Natural killer cell (primary cell): Measurements from ENCODE around the gene VRK1. TPM values are rescaled to one million over a fixed set of nuclear protein-coding genes. Genes with fewer than 3 reads are reported as not detected.

Source experiments
- ATAC-seq, 3 donors: fragments of 150-1000 bp in 2 of 3; fragments of 200-7000 bp in 1 of 3; cut with Tn5 transposase; 1 replicate in 1 of 3; 2 replicates in 2 of 3; pipeline ENCODE4 v1.10.0; 2021; ENCODE audit warnings: mild to moderate bottlenecking in 2 of 3, moderate library complexity in 2 of 3
- DNase-seq, 2 donors: peaks; one replicate each; pipeline versions ENCODE4 v3.0.0 to v3.0.0-alpha.2; 2013 to 2021; ENCODE audit warnings: mixed read lengths in 1 of 2
- H3K27ac ChIP-seq: one replicate; pipeline ENCODE4 v1.5.1; 2013; ENCODE audit warnings: mild to moderate bottlenecking, low read length
- H3K27me3 ChIP-seq: one replicate; pipeline ENCODE4 v1.6.1; 2013; ENCODE audit warnings: low read length; ENCODE audit not compliant: control insufficient read depth, insufficient read depth
- H3K36me3 ChIP-seq: one replicate; pipeline ENCODE4 v1.6.1; 2013; ENCODE audit warnings: low read length; ENCODE audit not compliant: control insufficient read depth, insufficient read depth
- H3K4me1 ChIP-seq: one replicate; pipeline ENCODE4 v1.6.1; 2013; ENCODE audit warnings: low read length; ENCODE audit not compliant: control insufficient read depth, insufficient read depth
- H3K4me3 ChIP-seq: one replicate; pipeline ENCODE4 v1.5.1; 2013; ENCODE audit warnings: low read length
- H3K9me3 ChIP-seq: one replicate; pipeline ENCODE4 v1.6.1; 2013; ENCODE audit warnings: low read length; ENCODE audit not compliant: control insufficient read depth, insufficient read depth
- H3K27ac Mint-ChIP-seq, 2 donors: one replicate each; pipeline ENCODE4 v1.8.0; 2022; ENCODE audit warnings: mild to moderate bottlenecking in 2 of 2, mixed read lengths in 2 of 2, moderate library complexity in 1 of 2
- H3K27me3 Mint-ChIP-seq, 2 donors: one replicate each; pipeline ENCODE4 v1.8.0; 2022; ENCODE audit warnings: low read depth in 2 of 2, mixed read lengths in 2 of 2
- H3K36me3 Mint-ChIP-seq: one replicate; pipeline ENCODE4 v1.8.0; 2022; ENCODE audit warnings: mixed read lengths
- H3K4me1 Mint-ChIP-seq, 2 donors: one replicate each; pipeline ENCODE4 v1.8.0; 2022; ENCODE audit warnings: mixed read lengths in 2 of 2
- H3K4me3 Mint-ChIP-seq: one replicate; pipeline ENCODE4 v1.8.0; 2022; ENCODE audit warnings: mild to moderate bottlenecking, moderate library complexity, mixed read lengths
- H3K9me3 Mint-ChIP-seq, 2 donors: one replicate each; pipeline ENCODE4 v1.8.0; 2022; ENCODE audit warnings: mixed read lengths in 2 of 2
- WGBS: methylation state at CpG from one replicate; pipeline ENCODE4 v1.1.7; 2013; ENCODE audit warnings: missing lambda C conversion rate; ENCODE audit not compliant: insufficient coverage; 5-methylcytosine and 5-hydroxymethylcytosine counted together
- intact Hi-C: fragments of 100-400 bp; cut with micrococcal nuclease; formaldehyde crosslinking; loops from one replicate; pipeline ENCODE4 v1.14.2; 2022
- total RNA-seq, 4 donors: library from RNA; stranded (reverse); fragments of 120-200 nt in 1 of 4; gene quantifications; one replicate each; pipeline versions ENCODE4 v1.2.3 to v1.2.4, GENCODE V29; 2013 to 2022
- TF ChIP-seq, protein P1 (sequence below): fragments of 200-600 bp; IDR thresholded peaks from one replicate; pipeline ENCODE4 v1.8.0; 2022; ENCODE audit warnings: antibody characterized with exemption

Gene VRK1
- total RNA-seq, 3 donors from 2014 or later (not counting 1 experiment from before 2014, with no cell fraction given) = 34.4 to 40.6 (median 37.3) TPM

- no peak overlapping the region for H3K27ac ChIP-seq
- DNase-seq = no peak
- no peaks in the 10 kb centered on the region for H3K36me3 ChIP-seq
- no peak for ATAC-seq
- 85% methylated on average over 5 of the region's 5 CpGs for WGBS
- H3K4me3 ChIP-seq = no peak overlapping the region
- H3K9me3 Mint-ChIP-seq = no peaks in the 10 kb centered on the region
- TF ChIP-seq, protein P1, sequence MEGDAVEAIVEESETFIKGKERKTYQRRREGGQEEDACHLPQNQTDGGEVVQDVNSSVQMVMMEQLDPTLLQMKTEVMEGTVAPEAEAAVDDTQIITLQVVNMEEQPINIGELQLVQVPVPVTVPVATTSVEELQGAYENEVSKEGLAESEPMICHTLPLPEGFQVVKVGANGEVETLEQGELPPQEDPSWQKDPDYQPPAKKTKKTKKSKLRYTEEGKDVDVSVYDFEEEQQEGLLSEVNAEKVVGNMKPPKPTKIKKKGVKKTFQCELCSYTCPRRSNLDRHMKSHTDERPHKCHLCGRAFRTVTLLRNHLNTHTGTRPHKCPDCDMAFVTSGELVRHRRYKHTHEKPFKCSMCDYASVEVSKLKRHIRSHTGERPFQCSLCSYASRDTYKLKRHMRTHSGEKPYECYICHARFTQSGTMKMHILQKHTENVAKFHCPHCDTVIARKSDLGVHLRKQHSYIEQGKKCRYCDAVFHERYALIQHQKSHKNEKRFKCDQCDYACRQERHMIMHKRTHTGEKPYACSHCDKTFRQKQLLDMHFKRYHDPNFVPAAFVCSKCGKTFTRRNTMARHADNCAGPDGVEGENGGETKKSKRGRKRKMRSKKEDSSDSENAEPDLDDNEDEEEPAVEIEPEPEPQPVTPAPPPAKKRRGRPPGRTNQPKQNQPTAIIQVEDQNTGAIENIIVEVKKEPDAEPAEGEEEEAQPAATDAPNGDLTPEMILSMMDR = no peak
- H3K4me1 ChIP-seq = no peaks in the 10 kb centered on the region
- H3K9me3 ChIP-seq = no peaks in the 10 kb centered on the region
- H3K27ac Mint-ChIP-seq = no peak overlapping the region
- no peak overlapping the region for H3K4me3 Mint-ChIP-seq
- H3K27me3 Mint-ChIP-seq = no peaks in the 10 kb centered on the region
- no peaks in the 10 kb centered on the region for H3K36me3 Mint-ChIP-seq
- intact Hi-C loops = no loop called here
- no peaks in the 10 kb centered on the region for H3K4me1 Mint-ChIP-seq
- H3K27me3 ChIP-seq = no peaks in the 10 kb centered on the region
Measured at GRCh38 chr14:96895658-96896271, 98.6 kb downstream of the VRK1 start.

DNA sequence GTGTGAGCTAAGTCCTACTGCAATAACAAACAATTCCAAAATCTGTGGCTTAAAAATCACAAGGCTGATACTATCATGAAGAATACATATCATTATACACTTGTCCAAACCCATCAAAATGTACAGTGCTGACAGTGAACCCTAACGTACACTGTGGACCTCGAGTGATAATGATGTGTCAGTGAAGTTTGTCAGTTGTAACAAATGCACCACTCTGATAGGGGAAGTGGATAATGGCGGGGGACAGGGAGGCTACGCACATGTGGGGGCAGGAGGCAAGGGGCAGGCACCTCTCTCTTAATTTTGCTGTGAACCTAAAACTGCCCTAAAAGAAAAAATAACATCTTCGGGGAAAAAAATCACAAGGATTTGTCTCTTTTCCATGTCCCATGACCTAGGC lies 100.0 kb downstream of the VRK1 start:
- DNase-seq (no peak), ATAC-seq (no peak)
- Histone ChIP-seq H3K4me3 (no peak overlapping the region), H3K27me3 (no peaks in the 10 kb centered on the region), H3K27ac (no peak overlapping the region), H3K9me3 (no peaks in the 10 kb centered on the region), H3K36me3 (no peaks in the 10 kb centered on the region), H3K4me1 (no peaks in the 10 kb centered on the region)
- Mint-ChIP-seq H3K27me3 (no peaks in the 10 kb centered on the region), H3K36me3 (no peaks in the 10 kb centered on the region), H3K27ac (no peak overlapping the region), H3K4me1 (no peaks in the 10 kb centered on the region), H3K4me3 (no peak overlapping the region), H3K9me3 (no peaks in the 10 kb centered on the region)
- WGBS = 100% methylated on average over 5 of the region's 5 CpGs
- intact Hi-C loops = no loop called here
- TF ChIP-seq, protein P1 = no peak

DNA sequence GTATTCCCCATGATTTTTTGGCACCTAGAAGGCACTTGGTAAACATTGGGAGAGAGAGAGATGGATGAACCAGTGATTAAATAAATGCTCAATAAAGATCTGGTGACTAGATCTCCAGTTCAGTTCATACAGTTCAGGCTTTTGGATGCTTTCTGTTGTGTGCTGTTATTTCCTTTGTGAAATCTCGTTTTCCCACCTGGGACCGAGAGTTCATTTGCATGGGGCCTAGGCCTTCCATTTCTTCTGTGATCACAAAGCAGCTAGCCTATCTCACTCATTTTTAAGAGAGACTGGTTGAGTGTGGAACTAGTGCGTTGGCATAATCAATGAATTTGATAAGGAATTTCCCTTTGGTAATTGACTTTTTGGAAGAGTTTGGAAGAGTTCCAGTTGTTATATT lies 104.0 kb downstream of the VRK1 start:
- no peak overlapping the region for H3K4me3 ChIP-seq
- no peak overlapping the region for H3K27ac ChIP-seq
- 74% methylated on average over 3 of the region's 3 CpGs for WGBS
- Mint-ChIP-seq H3K9me3 (no peaks in the 10 kb centered on the region), H3K4me1 (no peaks in the 10 kb centered on the region), H3K36me3 (no peaks in the 10 kb centered on the region), H3K27ac (no peak overlapping the region), H3K4me3 (no peak overlapping the region), H3K27me3 (no peaks in the 10 kb centered on the region)
- H3K27me3 ChIP-seq = no peaks in the 10 kb centered on the region
- intact Hi-C loops = no loop called here
- TF ChIP-seq, protein P1 = no peak
- no peaks in the 10 kb centered on the region for H3K36me3 ChIP-seq
- no peak for ATAC-seq
- DNase-seq = no peak
- no peaks in the 10 kb centered on the region for H3K9me3 ChIP-seq
- no peaks in the 10 kb centered on the region for H3K4me1 ChIP-seq

- H3K9me3 Mint-ChIP-seq = no peaks in the 10 kb centered on the region
- DNase-seq (no peak), ATAC-seq (no peak)
- no peaks in the 10 kb centered on the region for H3K27me3 Mint-ChIP-seq
- no peaks in the 10 kb centered on the region for H3K9me3 ChIP-seq
- 70% methylated on average over 2 of the region's 3 CpGs for WGBS
- no peaks in the 10 kb centered on the region for H3K4me1 ChIP-seq
- intact Hi-C loops = no loop called here
- TF ChIP-seq, protein P1 = no peak
- H3K36me3 Mint-ChIP-seq = no peaks in the 10 kb centered on the region
- H3K4me1 Mint-ChIP-seq = no peaks in the 10 kb centered on the region
- H3K36me3 ChIP-seq = no peaks in the 10 kb centered on the region
- H3K27me3 ChIP-seq = no peaks in the 10 kb centered on the region
- no peak overlapping the region for H3K27ac Mint-ChIP-seq
- H3K4me3 ChIP-seq = no peak overlapping the region
- no peak overlapping the region for H3K27ac ChIP-seq
- no peak overlapping the region for H3K4me3 Mint-ChIP-seq
Measured at GRCh38 chr14:96902004-96902403, 104.8 kb downstream of the VRK1 start.
